ENCODE results near the gene PIK3CD.

GRCh38 chr1:9710037-9710436 lies 58.5 kb downstream of the PIK3CD start:
- TF ChIP-seq CTCF (conservative IDR thresholded peaks at IDR 0.05; ENCODE audit: low read depth, low read length): no peak
- TF ChIP-seq EZH2 (IDR thresholded peaks at IDR 0.05; ENCODE audit: low read length, unreplicated experiment): no peak
